GM19452 (cell line): Measurements from ENCODE around the gene CASP2.

Experiments
- ATAC-seq: cut with Tn5 transposase; IDR thresholded peaks from one replicate; pipeline ENCODE4 v1.9.1; 2021; ENCODE audit not compliant: unreplicated experiment

CASP2 gene

GRCh38 chr7:143325240-143325639, 37.1 kb downstream of the CASP2 start:
- ATAC-seq, result peak; percentile 55

GRCh38 chr7:143327903-143328302, 39.8 kb downstream of the CASP2 start:
- ATAC-seq, result no peak

- no peak for ATAC-seq
Observed at GRCh38 chr7:143329471-143330170, 41.5 kb downstream of the CASP2 start.

- no peak for ATAC-seq
Observed at GRCh38 chr7:143331179-143331801, 43.1 kb downstream of the CASP2 start.

- ATAC-seq, result no peak
Observed at GRCh38 chr7:143334244-143334643, 46.1 kb downstream of the CASP2 start.

- ATAC-seq, result no peak
Observed at GRCh38 chr7:143337216-143337615, 49.1 kb downstream of the CASP2 start.

GRCh38 chr7:143341842-143342241, 53.7 kb downstream of the CASP2 start:
- no peak for ATAC-seq

GRCh38 chr7:143343596-143343995, 55.4 kb downstream of the CASP2 start:
- ATAC-seq, result no peak

GRCh38 chr7:143345428-143345900, 57.3 kb downstream of the CASP2 start:
- peak; percentile 75 for ATAC-seq

- ATAC-seq, result no peak
Observed at GRCh38 chr7:143346018-143346417, 57.9 kb downstream of the CASP2 start.

GRCh38 chr7:143347950-143348349, 59.8 kb downstream of the CASP2 start:
- ATAC-seq, result no peak

- no peak for ATAC-seq
Observed at GRCh38 chr7:143351060-143351459, 62.9 kb downstream of the CASP2 start.

GRCh38 chr7:143351574-143351973, 63.4 kb downstream of the CASP2 start:
- no peak for ATAC-seq

- ATAC-seq, result no peak
Observed at GRCh38 chr7:143352531-143353002, 64.4 kb downstream of the CASP2 start.

GRCh38 chr7:143354376-143354775, 66.2 kb downstream of the CASP2 start:
- ATAC-seq, result no peak

- ATAC-seq, result no peak
Observed at GRCh38 chr7:143354965-143355364, 66.8 kb downstream of the CASP2 start.

- no peak for ATAC-seq
Observed at GRCh38 chr7:143355450-143356385, 67.6 kb downstream of the CASP2 start.

- ATAC-seq, result no peak
Observed at GRCh38 chr7:143356414-143357050, 68.4 kb downstream of the CASP2 start.
